Tibial nerve (tissue), 4 donors: Measurements from ENCODE around the gene ZCCHC7.

Source experiments
- EP300 ChIP-seq, 2 donors: sonication (generic); formaldehyde crosslinking; IDR thresholded peaks; one replicate each; pipeline ENCODE4 v1.6.1; 2017; ENCODE audit warnings: antibody characterized with exemption in 2 of 2, mild to moderate bottlenecking in 1 of 2
- TF ChIP-seq, protein P1 (sequence below), 5 experiments: fragments of 200-600 bp in 3 of 5; fragments of 450-650 bp in 2 of 5; sonication (generic) in 3 of 5; IDR thresholded peaks; one replicate each; pipeline ENCODE4 v1.5.1; 2016 to 2019; ENCODE audit warnings: antibody characterized with exemption in 5 of 5, mild to moderate bottlenecking in 3 of 5, moderate library complexity in 2 of 5

DNA sequence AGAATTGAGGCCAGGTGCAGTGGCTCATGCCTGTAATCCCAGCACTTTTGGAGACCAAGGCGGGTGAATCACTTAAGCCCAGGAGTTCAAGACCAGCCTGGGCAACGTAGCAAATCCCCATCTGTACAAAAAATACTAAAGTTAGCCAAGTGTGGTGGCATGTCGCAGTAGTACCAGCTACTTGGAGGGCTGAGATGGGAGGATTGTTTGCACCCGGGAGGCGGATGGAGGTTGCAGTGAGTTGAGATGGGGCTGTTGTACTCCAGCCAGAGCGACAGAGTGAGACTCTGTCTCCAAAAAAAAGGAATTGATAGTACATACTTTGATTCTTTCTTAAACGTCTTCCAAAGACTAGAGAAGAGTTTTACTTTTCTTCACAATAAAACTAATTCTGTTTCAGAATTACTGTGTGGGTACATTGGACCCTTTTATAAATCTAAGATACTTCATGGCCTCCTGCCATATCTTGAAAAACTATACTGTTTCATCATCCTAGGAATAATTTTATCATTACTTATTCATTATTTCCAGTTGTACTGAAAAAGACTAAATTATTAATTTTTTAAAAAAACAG, 170.1 kb downstream of the ZCCHC7 start:
- TF ChIP-seq, protein P1, sequence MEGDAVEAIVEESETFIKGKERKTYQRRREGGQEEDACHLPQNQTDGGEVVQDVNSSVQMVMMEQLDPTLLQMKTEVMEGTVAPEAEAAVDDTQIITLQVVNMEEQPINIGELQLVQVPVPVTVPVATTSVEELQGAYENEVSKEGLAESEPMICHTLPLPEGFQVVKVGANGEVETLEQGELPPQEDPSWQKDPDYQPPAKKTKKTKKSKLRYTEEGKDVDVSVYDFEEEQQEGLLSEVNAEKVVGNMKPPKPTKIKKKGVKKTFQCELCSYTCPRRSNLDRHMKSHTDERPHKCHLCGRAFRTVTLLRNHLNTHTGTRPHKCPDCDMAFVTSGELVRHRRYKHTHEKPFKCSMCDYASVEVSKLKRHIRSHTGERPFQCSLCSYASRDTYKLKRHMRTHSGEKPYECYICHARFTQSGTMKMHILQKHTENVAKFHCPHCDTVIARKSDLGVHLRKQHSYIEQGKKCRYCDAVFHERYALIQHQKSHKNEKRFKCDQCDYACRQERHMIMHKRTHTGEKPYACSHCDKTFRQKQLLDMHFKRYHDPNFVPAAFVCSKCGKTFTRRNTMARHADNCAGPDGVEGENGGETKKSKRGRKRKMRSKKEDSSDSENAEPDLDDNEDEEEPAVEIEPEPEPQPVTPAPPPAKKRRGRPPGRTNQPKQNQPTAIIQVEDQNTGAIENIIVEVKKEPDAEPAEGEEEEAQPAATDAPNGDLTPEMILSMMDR (IDR thresholded peaks at IDR 0.05): no peak
- TF ChIP-seq EP300 (IDR thresholded peaks at IDR 0.05): no peak
